Activated T-cell treated with anti-CD3 and anti-CD28 coated beads for 1 hour (primary cell): ENCODE results near the gene CTNS.
A peak's percentile ranks its signal among the peaks of the same experiment; 100 is the strongest.

ENCODE experiments used
- DNase-seq: peaks from one replicate; pipeline ENCODE4 v3.0.0-alpha.2; 2020; ENCODE audit warnings: low read depth

Gene CTNS

GRCh38 chr17:3659541-3660111, 23.1 kb downstream of the CTNS start:
- DNase-seq: no peak

GRCh38 chr17:3660311-3660891, 23.8 kb downstream of the CTNS start:
- no peak for DNase-seq

- DNase-seq: no peak
Measured at GRCh38 chr17:3663102-3664011, 26.8 kb downstream of the CTNS start.

GRCh38 chr17:3665834-3666233, 29.3 kb downstream of the CTNS start:
- DNase-seq: no peak

GRCh38 chr17:3666516-3666915, 30.0 kb downstream of the CTNS start:
- DNase-seq: no peak

GRCh38 chr17:3667366-3668278, 31.1 kb downstream of the CTNS start:
- DNase-seq: no peak

GRCh38 chr17:3668279-3669084, 31.9 kb downstream of the CTNS start, which contains the start of the genes EMC6 and TAX1BP3:
EMC6 (plus strand) TSS chr17:3668812; CDS start chr17:3669147, 335 bp downstream.
TAX1BP3 (minus strand) TSS chr17:3668578; CDS start chr17:3668526, 52 bp downstream.
- peak; percentile 100 for DNase-seq

GRCh38 chr17:3669085-3669347, 32.5 kb downstream of the CTNS start:
- no peak for DNase-seq

- no peak for DNase-seq
Measured at GRCh38 chr17:3669548-3669947, 33.0 kb downstream of the CTNS start.

- DNase-seq: no peak
Measured at GRCh38 chr17:3672571-3672970, 36.0 kb downstream of the CTNS start.

GRCh38 chr17:3675886-3676285, 39.3 kb downstream of the CTNS start:
- no peak for DNase-seq

- DNase-seq: no peak
Measured at GRCh38 chr17:3678095-3678820, 41.7 kb downstream of the CTNS start.

- no peak for DNase-seq
Measured at GRCh38 chr17:3678821-3679530, 42.4 kb downstream of the CTNS start.

GRCh38 chr17:3679531-3680126, 43.1 kb downstream of the CTNS start:
- no peak for DNase-seq

GRCh38 chr17:3681057-3681456, 44.5 kb downstream of the CTNS start:
- no peak for DNase-seq

GRCh38 chr17:3681565-3681964, 45.0 kb downstream of the CTNS start:
- DNase-seq: no peak

- DNase-seq: no peak
Measured at GRCh38 chr17:3682033-3682432, 45.5 kb downstream of the CTNS start.

- DNase-seq: peak; percentile 47
Measured at GRCh38 chr17:3683054-3683511, 46.5 kb downstream of the CTNS start.

GRCh38 chr17:3685174-3685573, 48.6 kb downstream of the CTNS start:
- no peak for DNase-seq
